ENCODE results near the gene CREBL2.

CREBL2 gene

GRCh38 chr12:12669020-12669419, 57.3 kb downstream of the CREBL2 start:
- Histone ChIP-seq H3K27me3 (replicated peaks in 2 of 5; ENCODE audit: control insufficient read depth in 4 of 5, insufficient read depth in 5 of 5, low read length in 4 of 5) (no peaks in the 10 kb centered on the region), H3K4me3 (ENCODE audit: control insufficient read depth in 1 of 7, extremely low read depth in 1 of 7, insufficient read depth in 4 of 7, low read depth in 2 of 7, low read length in 6 of 7) (no peak overlapping the region), H3K27ac (ENCODE audit: insufficient read depth in 1 of 2, low read depth in 1 of 2, low read length in 2 of 2, poor library complexity in 1 of 2, severe bottlenecking in 2 of 2) (no peak overlapping the region), H3K9me3 (ENCODE audit: control extremely low read depth in 1 of 5, control insufficient read depth in 4 of 5, insufficient read depth in 2 of 5, low read depth in 1 of 5, low read length in 4 of 5) (no peaks in the 10 kb centered on the region), H3K4me1 (ENCODE audit: control extremely low read depth in 1 of 4, control insufficient read depth in 4 of 4, insufficient read depth in 4 of 4, low read length in 3 of 4) (peaks cover 0 to 4% (median 0%) of the 10 kb centered on the region in 4 experiments), H3K36me3 (ENCODE audit: control insufficient read depth in 4 of 4, insufficient read depth in 4 of 4, low read length in 3 of 4) (no peaks in the 10 kb centered on the region)
- ChIA-PET POLR2A (no interaction called here), CTCF (no interaction called here)
- DNase-seq, result no peak
- 100% methylated on average over 1 of the region's 2 CpGs for WGBS (ENCODE audit: insufficient coverage)

GRCh38 chr12:12671850-12672660, 60.4 kb downstream of the CREBL2 start:
- Histone ChIP-seq H3K36me3 (ENCODE audit: control insufficient read depth in 4 of 4, insufficient read depth in 4 of 4, low read length in 3 of 4) (no peaks in the 10 kb centered on the region), H3K9me3 (ENCODE audit: control extremely low read depth in 1 of 5, control insufficient read depth in 4 of 5, insufficient read depth in 2 of 5, low read depth in 1 of 5, low read length in 4 of 5) (no peaks in the 10 kb centered on the region), H3K27ac (ENCODE audit: insufficient read depth in 1 of 2, low read depth in 1 of 2, low read length in 2 of 2, poor library complexity in 1 of 2, severe bottlenecking in 2 of 2) (no peak overlapping the region), H3K4me3 (ENCODE audit: control insufficient read depth in 1 of 7, extremely low read depth in 1 of 7, insufficient read depth in 4 of 7, low read depth in 2 of 7, low read length in 6 of 7) (no peak overlapping the region), H3K27me3 (replicated peaks in 2 of 5; ENCODE audit: control insufficient read depth in 4 of 5, insufficient read depth in 5 of 5, low read length in 4 of 5) (no peaks in the 10 kb centered on the region), H3K4me1 (ENCODE audit: control extremely low read depth in 1 of 4, control insufficient read depth in 4 of 4, insufficient read depth in 4 of 4, low read length in 3 of 4) (no peaks in the 10 kb centered on the region)
- 100% methylated on average over 3 of the region's 8 CpGs for WGBS (ENCODE audit: insufficient coverage)
- CTCF ChIA-PET, result interaction anchor here (0.6 to 2.4 kb wide), 9 partner anchors 12 to 270 kb away, joined by 3 to 8 read pairs (median 3); no protein-coding TSS in a partner anchor
- no peak for DNase-seq
- POLR2A ChIA-PET, result no interaction called here

DNA sequence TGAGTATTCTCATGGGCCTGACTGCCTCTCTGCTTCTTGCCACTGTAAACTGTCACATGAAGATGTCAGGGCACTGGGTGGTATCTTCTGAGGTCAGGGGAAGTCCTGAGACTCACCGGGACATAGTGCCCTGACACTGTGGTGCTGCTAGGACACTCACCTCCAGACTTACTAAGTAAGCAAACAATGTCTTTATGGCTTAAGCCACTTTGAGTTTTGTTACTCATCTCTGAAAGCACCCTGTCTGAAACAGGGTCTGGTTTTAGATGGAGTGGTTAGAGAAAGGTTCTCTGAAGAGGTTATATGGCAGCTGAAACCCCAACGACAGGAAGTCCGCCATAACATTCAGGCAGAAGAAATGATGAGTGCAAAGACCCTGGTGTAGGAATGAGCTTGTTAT, 61.6 kb downstream of the CREBL2 start:
- H3K27me3 ChIP-seq (replicated peaks in 2 of 5; ENCODE audit: control insufficient read depth in 4 of 5, insufficient read depth in 5 of 5, low read length in 4 of 5), result no peaks in the 10 kb centered on the region
- POLR2A ChIA-PET, result no interaction called here
- H3K9me3 ChIP-seq (ENCODE audit: control extremely low read depth in 1 of 5, control insufficient read depth in 4 of 5, insufficient read depth in 2 of 5, low read depth in 1 of 5, low read length in 4 of 5), result no peaks in the 10 kb centered on the region
- no peaks in the 10 kb centered on the region for H3K36me3 ChIP-seq (ENCODE audit: control insufficient read depth in 4 of 4, insufficient read depth in 4 of 4, low read length in 3 of 4)
- WGBS (ENCODE audit: insufficient coverage), result 98% methylated on average over 3 of the region's 3 CpGs
- H3K4me3 ChIP-seq (ENCODE audit: control insufficient read depth in 1 of 7, extremely low read depth in 1 of 7, insufficient read depth in 4 of 7, low read depth in 2 of 7, low read length in 6 of 7), result no peak overlapping the region
- no peak overlapping the region for H3K27ac ChIP-seq (ENCODE audit: insufficient read depth in 1 of 2, low read depth in 1 of 2, low read length in 2 of 2, poor library complexity in 1 of 2, severe bottlenecking in 2 of 2)
- no peaks in the 10 kb centered on the region for H3K4me1 ChIP-seq (ENCODE audit: control extremely low read depth in 1 of 4, control insufficient read depth in 4 of 4, insufficient read depth in 4 of 4, low read length in 3 of 4)
- DNase-seq, result no peak
- CTCF ChIA-PET, result interaction anchor here (1.3 to 2.4 kb wide), 3 partner anchors 15 to 30 kb away, joined by 3 to 8 read pairs (median 4); no protein-coding TSS in a partner anchor

- DNase-seq, result no peak
- Histone ChIP-seq H3K27me3 (replicated peaks in 2 of 5; ENCODE audit: control insufficient read depth in 4 of 5, insufficient read depth in 5 of 5, low read length in 4 of 5) (no peaks in the 10 kb centered on the region), H3K4me1 (ENCODE audit: control extremely low read depth in 1 of 4, control insufficient read depth in 4 of 4, insufficient read depth in 4 of 4, low read length in 3 of 4) (no peaks in the 10 kb centered on the region), H3K36me3 (ENCODE audit: control insufficient read depth in 4 of 4, insufficient read depth in 4 of 4, low read length in 3 of 4) (no peaks in the 10 kb centered on the region), H3K9me3 (ENCODE audit: control extremely low read depth in 1 of 5, control insufficient read depth in 4 of 5, insufficient read depth in 2 of 5, low read depth in 1 of 5, low read length in 4 of 5) (no peaks in the 10 kb centered on the region), H3K27ac (ENCODE audit: insufficient read depth in 1 of 2, low read depth in 1 of 2, low read length in 2 of 2, poor library complexity in 1 of 2, severe bottlenecking in 2 of 2) (no peak overlapping the region), H3K4me3 (ENCODE audit: control insufficient read depth in 1 of 7, extremely low read depth in 1 of 7, insufficient read depth in 4 of 7, low read depth in 2 of 7, low read length in 6 of 7) (no peak overlapping the region)
- WGBS (ENCODE audit: insufficient coverage), result 50% methylated on average over 2 of the region's 3 CpGs
- ChIA-PET POLR2A (no interaction called here), CTCF (interaction anchor here (0.6 kb wide), 1 partner anchor 11 kb away, joined by 4 read pairs; no protein-coding TSS in a partner anchor)
Observed at GRCh38 chr12:12676605-12677004, 64.9 kb downstream of the CREBL2 start.

DNA sequence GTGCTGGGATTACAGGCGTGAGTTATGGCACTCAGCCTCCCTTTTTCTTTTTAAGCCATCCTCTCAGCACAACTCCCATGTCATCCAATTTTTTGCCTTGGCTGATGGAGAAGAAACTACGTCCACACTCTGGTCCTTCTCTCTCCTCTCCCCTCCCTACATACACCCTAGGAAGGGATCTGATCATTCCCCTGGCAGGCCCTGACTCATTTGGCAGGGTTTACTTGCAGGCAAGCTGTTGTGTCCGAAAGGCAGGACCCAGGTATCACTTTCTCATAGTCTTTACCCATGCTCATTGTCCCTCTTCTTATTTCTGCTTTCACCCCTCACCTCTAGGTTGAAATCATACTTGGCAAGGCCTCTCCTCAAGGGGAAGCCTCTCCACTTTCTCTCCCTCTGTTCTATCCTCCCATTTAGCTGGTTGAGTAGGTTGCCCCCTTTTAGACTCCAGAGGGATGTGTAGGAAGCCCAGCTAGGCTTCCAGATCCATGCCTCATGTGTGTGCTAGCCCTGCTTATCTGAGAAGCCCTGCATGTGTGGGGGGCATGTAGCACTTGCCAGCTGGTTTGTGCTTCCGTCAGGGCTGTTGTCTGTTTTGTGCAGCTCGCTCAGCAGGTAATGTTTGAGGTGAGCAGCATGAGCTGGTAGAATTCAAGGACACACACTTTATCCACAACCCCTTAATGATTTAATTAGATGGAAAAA, 69.5 kb downstream of the CREBL2 start:
- POLR2A ChIA-PET, result no interaction called here
- Histone ChIP-seq H3K9me3 (ENCODE audit: control extremely low read depth in 1 of 5, control insufficient read depth in 4 of 5, insufficient read depth in 2 of 5, low read depth in 1 of 5, low read length in 4 of 5) (no peaks in the 10 kb centered on the region), H3K4me3 (ENCODE audit: control insufficient read depth in 1 of 7, extremely low read depth in 1 of 7, insufficient read depth in 4 of 7, low read depth in 2 of 7, low read length in 6 of 7) (no peak overlapping the region), H3K4me1 (ENCODE audit: control extremely low read depth in 1 of 4, control insufficient read depth in 4 of 4, insufficient read depth in 4 of 4, low read length in 3 of 4) (no peaks in the 10 kb centered on the region), H3K36me3 (ENCODE audit: control insufficient read depth in 4 of 4, insufficient read depth in 4 of 4, low read length in 3 of 4) (no peaks in the 10 kb centered on the region), H3K27ac (ENCODE audit: insufficient read depth in 1 of 2, low read depth in 1 of 2, low read length in 2 of 2, poor library complexity in 1 of 2, severe bottlenecking in 2 of 2) (no peak overlapping the region), H3K27me3 (replicated peaks in 2 of 5; ENCODE audit: control insufficient read depth in 4 of 5, insufficient read depth in 5 of 5, low read length in 4 of 5) (no peaks in the 10 kb centered on the region)
- 96% methylated on average over 3 of the region's 5 CpGs for WGBS (ENCODE audit: insufficient coverage)
- DNase-seq, result no peak
- CTCF ChIA-PET, result interaction anchor here (0.9 to 2.0 kb wide), 3 partner anchors 26 to 60 kb away, joined by 3 to 6 read pairs (median 3); no protein-coding TSS in a partner anchor

DNA sequence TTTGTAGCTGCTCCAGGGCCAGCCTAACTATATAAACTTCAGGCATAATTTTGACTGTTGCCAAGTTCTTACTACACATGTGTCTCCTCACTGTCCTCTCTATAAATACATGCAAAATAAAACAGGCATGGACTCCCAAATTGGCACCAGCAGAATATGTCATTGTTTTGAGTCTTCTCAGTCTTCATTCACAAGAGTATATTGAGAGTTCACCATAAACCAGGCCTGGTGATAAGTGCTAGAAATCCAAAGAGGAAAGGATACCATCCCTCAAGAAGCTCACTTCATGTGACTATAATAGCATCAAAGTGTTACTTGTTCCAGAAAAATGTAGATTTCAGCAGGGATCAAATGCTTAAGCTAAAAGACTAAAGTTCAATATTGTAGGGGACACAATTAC, 70.6 kb downstream of the CREBL2 start:
- POLR2A ChIA-PET, result no interaction called here

DNA sequence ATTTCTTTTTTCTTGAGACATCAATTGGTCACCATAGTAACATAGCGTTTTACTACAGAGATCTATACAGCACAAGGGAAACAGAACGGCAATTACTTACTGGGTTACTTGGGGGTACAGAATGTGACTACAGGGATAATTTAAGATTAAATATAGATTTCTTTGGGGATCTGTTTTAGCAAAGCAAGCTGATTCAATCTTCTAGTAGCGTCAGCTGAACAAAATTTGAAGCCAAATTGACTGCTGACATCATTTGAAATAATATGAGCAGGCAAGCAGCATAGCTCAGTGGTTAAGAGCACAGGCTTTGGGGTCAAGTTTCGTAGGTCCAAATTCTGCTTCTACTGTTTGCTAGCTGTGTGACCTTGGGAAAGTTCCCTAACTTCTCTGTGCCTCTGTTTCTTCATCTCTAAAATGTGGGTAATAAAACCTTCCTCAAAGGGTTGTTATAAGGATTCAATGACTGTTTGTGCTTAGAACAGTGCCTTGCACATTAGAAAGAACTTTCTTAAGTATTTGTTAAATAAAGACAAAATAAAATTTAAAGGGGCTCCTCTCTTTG, 71.5 kb downstream of the CREBL2 start:
- no peaks in the 10 kb centered on the region for H3K9me3 ChIP-seq (ENCODE audit: control extremely low read depth in 1 of 5, control insufficient read depth in 4 of 5, insufficient read depth in 2 of 5, low read depth in 1 of 5, low read length in 4 of 5)
- H3K4me1 ChIP-seq (ENCODE audit: control extremely low read depth in 1 of 4, control insufficient read depth in 4 of 4, insufficient read depth in 4 of 4, low read length in 3 of 4), result no peaks in the 10 kb centered on the region
- no peaks in the 10 kb centered on the region for H3K36me3 ChIP-seq (ENCODE audit: control insufficient read depth in 4 of 4, insufficient read depth in 4 of 4, low read length in 3 of 4)
- no peak for DNase-seq
- CTCF ChIA-PET, result interaction anchor here (0.9 kb wide), 1 partner anchor 16 kb away, joined by 3 read pairs; no protein-coding TSS in a partner anchor
- 100% methylated on average over 2 of the region's 4 CpGs for WGBS (ENCODE audit: insufficient coverage)
- H3K4me3 ChIP-seq (ENCODE audit: control insufficient read depth in 1 of 7, extremely low read depth in 1 of 7, insufficient read depth in 4 of 7, low read depth in 2 of 7, low read length in 6 of 7), result no peak overlapping the region
- no peaks in the 10 kb centered on the region for H3K27me3 ChIP-seq (replicated peaks in 2 of 5; ENCODE audit: control insufficient read depth in 4 of 5, insufficient read depth in 5 of 5, low read length in 4 of 5)
- H3K27ac ChIP-seq (ENCODE audit: insufficient read depth in 1 of 2, low read depth in 1 of 2, low read length in 2 of 2, poor library complexity in 1 of 2, severe bottlenecking in 2 of 2), result no peak overlapping the region
- POLR2A ChIA-PET, result no interaction called here

More for the DNA sequence above, 70.6 kb downstream of the CREBL2 start:
- H3K4me1 ChIP-seq (ENCODE audit: control extremely low read depth in 1 of 4, control insufficient read depth in 4 of 4, insufficient read depth in 4 of 4, low read length in 3 of 4), result no peaks in the 10 kb centered on the region
- CTCF ChIA-PET, result interaction anchor here (0.9 to 2.0 kb wide), 3 partner anchors 15 to 61 kb away, joined by 3 to 6 read pairs (median 3); no protein-coding TSS in a partner anchor
- no peaks in the 10 kb centered on the region for H3K27me3 ChIP-seq (replicated peaks in 2 of 5; ENCODE audit: control insufficient read depth in 4 of 5, insufficient read depth in 5 of 5, low read length in 4 of 5)
- no peaks in the 10 kb centered on the region for H3K36me3 ChIP-seq (ENCODE audit: control insufficient read depth in 4 of 4, insufficient read depth in 4 of 4, low read length in 3 of 4)
- no peak overlapping the region for H3K4me3 ChIP-seq (ENCODE audit: control insufficient read depth in 1 of 7, extremely low read depth in 1 of 7, insufficient read depth in 4 of 7, low read depth in 2 of 7, low read length in 6 of 7)
- no peak for DNase-seq
- no peak overlapping the region for H3K27ac ChIP-seq (ENCODE audit: insufficient read depth in 1 of 2, low read depth in 1 of 2, low read length in 2 of 2, poor library complexity in 1 of 2, severe bottlenecking in 2 of 2)
- H3K9me3 ChIP-seq (ENCODE audit: control extremely low read depth in 1 of 5, control insufficient read depth in 4 of 5, insufficient read depth in 2 of 5, low read depth in 1 of 5, low read length in 4 of 5), result no peaks in the 10 kb centered on the region

Measured in common myeloid progenitor, CD34-positive (primary cell).